Ovary (tissue), 9 donors: ENCODE measurements around the gene SPRED1. TPM values are rescaled to one million over a fixed set of nuclear protein-coding genes. Genes with fewer than 3 reads are reported as not detected.
"Not testable (repeated sequence)": the region's sequence is repeated elsewhere in the genome, so short reads cannot be mapped to it uniquely, and the experiment has no call there.

Experiments used
- DNase-seq, 5 donors: peaks; one replicate each; pipeline ENCODE4 v3.0.0-alpha.2; 2019 to 2020
- H3K27ac ChIP-seq, 2 donors: fragments of 200-600 bp; one replicate each; pipeline versions ENCODE4 v1.5.1 to v1.8.0; 2019 to 2022
- H3K27me3 ChIP-seq: fragments of 200-600 bp; one replicate; pipeline ENCODE4 v1.8.0; 2022
- H3K36me3 ChIP-seq: fragments of 200-600 bp; sonication (generic); one replicate; pipeline ENCODE4 v1.5.1; 2019
- H3K4me1 ChIP-seq: one replicate; pipeline ENCODE4 v1.8.1; 2013; ENCODE audit warnings: mild to moderate bottlenecking, moderate library complexity; ENCODE audit not compliant: insufficient read depth
- H3K4me3 ChIP-seq: fragments of 200-600 bp; sonication (generic); one replicate; pipeline ENCODE4 v1.5.1; 2017
- H3K9me3 ChIP-seq, 2 donors: fragments of 200-600 bp in 1 of 2; sonication (generic) in 1 of 2; one replicate each; pipeline versions ENCODE4 v1.5.1 to v1.8.1; 2013 to 2019; ENCODE audit warnings: mild to moderate bottlenecking in 1 of 2, moderate library complexity in 1 of 2
- EP300 ChIP-seq: sonication (generic); formaldehyde crosslinking; IDR thresholded peaks from one replicate; pipeline ENCODE4 v1.6.1; 2017; ENCODE audit warnings: antibody characterized with exemption
- POLR2A ChIP-seq: fragments of 450-650 bp; IDR thresholded peaks from one replicate; pipeline ENCODE4 v1.6.1; 2017; ENCODE audit warnings: antibody characterized with exemption, mild to moderate bottlenecking, moderate library complexity
- WGBS, 3 donors: extraction: QIAGEN DNeasy Blood & Tissue Kit in 1 of 3; methylation state at CpG; one replicate each; pipeline versions ENCODE4 v1.1.5 to v1.1.7; 2013 to 2017; 5-methylcytosine and 5-hydroxymethylcytosine counted together
- intact Hi-C, 4 donors: fragments of 100-400 bp; cut with DNase I; formaldehyde crosslinking; loops; one replicate each; pipeline versions ENCODE4 v1.11.0 to v1.15.1; 2022 to 2023
- polyA plus RNA-seq, 2 donors: library from polyadenylated mRNA; stranded (reverse); fragments of 200-250 nt in 1 of 2; fragments of 350-450 nt in 1 of 2; fragmentation: Illumina TruSeq in 1 of 2; extraction: RNeasy Lipid Tissue Mini Kit (QIAGEN cat#74804) in 1 of 2; gene quantifications; one replicate each; pipeline ENCODE4 v1.2.3, GENCODE V29; 2013 to 2014
- total RNA-seq, 7 donors: library from RNA; depleted of rRNA in 2 of 7; stranded (reverse); fragments of >200 nt in 2 of 7; fragmentation: NEBNext Ultra II Directional in 3 of 7; extraction: Animal tissue kit (Norgen Biotek cat#: 25700) in 3 of 7; gene quantifications; one replicate each; pipeline versions ENCODE4 v1.1.0 to v1.2.4, GENCODE V29; 2016 to 2023
- TF ChIP-seq, protein P1 (sequence below), 3 donors: fragments of 450-650 bp in 2 of 3; fragments of 200-600 bp in 1 of 3; IDR thresholded peaks; one replicate each; pipeline versions ENCODE4 v1.5.1 to v1.8.0; 2016 to 2022; ENCODE audit warnings: antibody characterized with exemption in 3 of 3, mild to moderate bottlenecking in 1 of 3
- donor health status: DM: no; HTN: no; CAD: no; lungs with moderate emphysema.
- donor health status: DM: no; HTN: no; CAD: no.
- donor health status: Bipolar disorder and iron deficiency.
- donor health status: DM: yes; HTN: yes; CAD: no.
- donor health status: DM: no; HTN: no; CAD: no.
- donor health status: DM: yes; HTN: yes; CAD: no.

Gene SPRED1
- total and polyA plus RNA-seq, 9 donors = 8.5 to 30.5 (median 20.4) TPM

DNA sequence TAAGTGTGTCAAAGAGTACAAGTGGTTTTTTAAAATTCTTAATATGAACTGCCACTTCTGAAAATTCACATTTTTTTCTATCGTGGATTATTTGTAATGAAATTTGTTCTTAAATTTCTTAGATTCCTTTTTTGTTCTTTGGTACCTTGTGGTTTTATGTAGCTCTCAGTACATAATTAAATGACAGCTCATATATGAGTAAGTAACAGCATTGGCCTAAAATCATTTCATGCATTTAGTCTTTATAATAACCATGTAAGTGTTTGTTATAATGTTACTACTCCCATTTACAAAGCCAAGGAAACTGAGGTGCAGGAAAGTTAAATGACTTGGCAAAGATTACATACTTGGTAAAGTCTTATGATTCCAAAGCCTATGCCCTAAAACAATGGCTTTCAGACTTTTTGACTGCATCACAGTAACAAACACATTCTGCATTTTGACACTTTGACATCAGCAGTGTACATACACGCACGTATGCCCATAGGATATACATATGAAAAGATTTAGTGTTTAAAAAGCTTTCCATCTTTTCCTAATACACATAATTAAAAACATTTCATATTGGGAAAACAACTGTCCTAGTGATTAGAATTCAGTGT, 14.9 kb downstream of the SPRED1 start:
- no peak overlapping the region for H3K4me3 ChIP-seq
- no peaks in the 10 kb centered on the region for H3K27me3 ChIP-seq
- H3K4me1 ChIP-seq = peaks cover 3% of the 10 kb centered on the region
- intact Hi-C loops = no loop called here
- no peaks in the 10 kb centered on the region for H3K9me3 ChIP-seq
- 61 to 66% (median 66%) methylated on average over 3 of the region's 3 CpGs for WGBS, 3 donors
- no peak for DNase-seq
- H3K36me3 ChIP-seq = no peaks in the 10 kb centered on the region
- no peak overlapping the region for H3K27ac ChIP-seq
- TF ChIP-seq, protein P1, sequence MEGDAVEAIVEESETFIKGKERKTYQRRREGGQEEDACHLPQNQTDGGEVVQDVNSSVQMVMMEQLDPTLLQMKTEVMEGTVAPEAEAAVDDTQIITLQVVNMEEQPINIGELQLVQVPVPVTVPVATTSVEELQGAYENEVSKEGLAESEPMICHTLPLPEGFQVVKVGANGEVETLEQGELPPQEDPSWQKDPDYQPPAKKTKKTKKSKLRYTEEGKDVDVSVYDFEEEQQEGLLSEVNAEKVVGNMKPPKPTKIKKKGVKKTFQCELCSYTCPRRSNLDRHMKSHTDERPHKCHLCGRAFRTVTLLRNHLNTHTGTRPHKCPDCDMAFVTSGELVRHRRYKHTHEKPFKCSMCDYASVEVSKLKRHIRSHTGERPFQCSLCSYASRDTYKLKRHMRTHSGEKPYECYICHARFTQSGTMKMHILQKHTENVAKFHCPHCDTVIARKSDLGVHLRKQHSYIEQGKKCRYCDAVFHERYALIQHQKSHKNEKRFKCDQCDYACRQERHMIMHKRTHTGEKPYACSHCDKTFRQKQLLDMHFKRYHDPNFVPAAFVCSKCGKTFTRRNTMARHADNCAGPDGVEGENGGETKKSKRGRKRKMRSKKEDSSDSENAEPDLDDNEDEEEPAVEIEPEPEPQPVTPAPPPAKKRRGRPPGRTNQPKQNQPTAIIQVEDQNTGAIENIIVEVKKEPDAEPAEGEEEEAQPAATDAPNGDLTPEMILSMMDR (IDR thresholded peaks at IDR 0.05) = no peak
- no peak for TF ChIP-seq EP300
- TF ChIP-seq POLR2A = no peak

DNA sequence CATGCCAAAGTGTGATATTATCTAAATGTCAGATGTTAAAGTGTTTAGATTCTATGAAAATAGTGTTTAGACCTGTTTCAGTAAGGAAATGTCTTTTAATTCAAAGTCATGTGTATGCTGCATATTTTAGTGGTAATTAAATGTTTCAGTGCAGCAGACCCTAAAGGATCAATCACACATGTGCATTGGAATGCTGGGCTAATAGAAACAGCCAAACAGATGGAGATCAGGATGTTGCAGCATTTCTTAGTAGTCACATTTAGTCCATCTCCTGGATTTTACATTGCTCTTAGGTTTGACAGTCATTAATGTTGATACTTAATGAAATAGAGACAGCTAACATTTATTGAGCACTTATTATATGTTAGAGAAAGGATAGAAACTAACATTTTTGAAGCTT, 18.5 kb downstream of the SPRED1 start:
- Histone ChIP-seq H3K36me3 (no peaks in the 10 kb centered on the region), H3K9me3 (no peaks in the 10 kb centered on the region), H3K27me3 (no peaks in the 10 kb centered on the region), H3K4me1 (peaks cover 4% of the 10 kb centered on the region), H3K27ac (no peak overlapping the region), H3K4me3 (no peak overlapping the region)
- intact Hi-C loops = loop anchor here in 1 of 4 donors (10.0 kb wide), 1 partner anchor 64 kb away; no protein-coding TSS in a partner anchor
- no peak for DNase-seq
- TF ChIP-seq POLR2A (no peak), EP300 (no peak)
- TF ChIP-seq, protein P1 (IDR thresholded peaks at IDR 0.05) = no peak

DNA sequence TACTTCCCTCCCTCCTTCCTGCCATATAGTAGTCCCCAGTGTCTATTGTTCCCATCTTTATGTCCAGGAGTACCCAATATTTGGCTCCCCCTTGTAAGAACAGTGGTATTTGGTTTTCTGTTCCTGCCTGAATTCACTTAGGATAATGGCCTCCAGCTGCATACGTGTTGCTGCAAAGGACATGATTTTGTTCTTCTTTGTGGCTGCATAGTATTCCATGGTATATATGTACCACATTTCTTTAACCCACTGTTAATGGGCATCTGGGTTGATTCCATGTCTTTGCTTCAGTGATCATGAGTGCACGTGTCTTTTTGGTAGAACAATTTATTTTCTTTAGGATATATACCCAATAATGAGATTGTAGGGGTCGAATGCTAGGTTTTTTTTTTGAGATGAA, 19.3 kb downstream of the SPRED1 start:
- DNase-seq = no peak
- H3K36me3 ChIP-seq = no peaks in the 10 kb centered on the region
- peaks cover 1% of the 10 kb centered on the region for H3K4me1 ChIP-seq
- H3K27me3 ChIP-seq = no peaks in the 10 kb centered on the region
- 95 to 97% (median 96%) methylated on average over 3 of the region's 3 CpGs for WGBS, 3 donors
- H3K27ac ChIP-seq = no peak overlapping the region
- no peaks in the 10 kb centered on the region for H3K9me3 ChIP-seq
- TF ChIP-seq EP300 (no peak), POLR2A (no peak)
- TF ChIP-seq, protein P1 (IDR thresholded peaks at IDR 0.05) = no peak
- no peak overlapping the region for H3K4me3 ChIP-seq
- intact Hi-C loops = loop anchor here in 1 of 4 donors (10.0 kb wide), 1 partner anchor 63 kb away; no protein-coding TSS in a partner anchor

DNA sequence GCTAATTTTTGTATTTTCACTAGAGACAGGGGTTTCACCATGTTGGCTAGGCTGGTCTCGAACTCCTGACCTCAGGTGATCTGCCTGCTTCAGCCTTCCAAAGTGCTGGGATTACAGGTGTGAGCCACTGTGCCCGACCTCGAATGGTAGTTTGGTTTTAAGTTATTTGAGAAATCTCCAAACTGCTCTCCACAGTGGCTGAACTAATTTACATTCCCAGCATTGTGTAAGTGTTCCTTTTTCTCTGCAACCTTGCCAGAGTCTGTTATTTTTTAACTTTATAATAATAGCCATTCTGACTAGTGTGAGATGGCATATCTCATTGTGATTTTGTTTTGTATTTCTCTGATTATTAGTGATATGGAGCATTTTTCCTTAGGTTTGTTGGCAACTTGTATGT, 19.8 kb downstream of the SPRED1 start:
- not testable (repeated sequence) for H3K9me3 ChIP-seq, H3K4me1 ChIP-seq
- intact Hi-C loops = loop anchor here in 1 of 4 donors (10.0 kb wide), 1 partner anchor 62 kb away; no protein-coding TSS in a partner anchor

DNA sequence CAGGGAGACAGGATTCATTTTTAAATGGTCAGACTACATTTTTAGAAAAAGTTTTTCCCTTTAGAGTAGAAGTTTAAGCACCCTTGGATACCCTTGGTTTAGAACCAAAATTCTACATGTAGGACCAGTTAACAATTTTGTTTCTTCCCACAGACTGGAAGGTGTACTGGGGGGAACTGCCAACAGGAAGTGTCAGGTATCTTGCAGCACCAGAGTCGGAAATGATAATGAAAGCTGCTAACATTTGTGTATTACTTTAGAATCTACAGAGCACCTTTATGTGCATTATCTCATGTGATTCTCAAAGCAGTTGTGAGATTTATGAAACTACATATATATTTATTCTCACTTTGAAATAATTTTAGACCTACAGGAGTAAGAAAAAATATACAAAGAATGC, 21.5 kb downstream of the SPRED1 start:
- no peak overlapping the region for H3K4me3 ChIP-seq

More for the DNA sequence above, 19.8 kb downstream of the SPRED1 start:
- not testable (repeated sequence) for H3K27ac ChIP-seq, H3K27me3 ChIP-seq, DNase-seq, H3K36me3 ChIP-seq, H3K4me3 ChIP-seq
- 59 to 72% (median 68%) methylated on average over 3 of the region's 3 CpGs for WGBS, 3 donors

More for the DNA sequence above, 21.5 kb downstream of the SPRED1 start:
- Histone ChIP-seq H3K27me3 (no peaks in the 10 kb centered on the region), H3K36me3 (no peaks in the 10 kb centered on the region), H3K4me1 (peaks cover 1% of the 10 kb centered on the region), H3K27ac (no peak overlapping the region), H3K9me3 (no peaks in the 10 kb centered on the region)
- no peak for DNase-seq
- 51 to 74% (median 59%) methylated on average over 1 of the region's 1 CpG for WGBS, 3 donors
- intact Hi-C loops = loop anchor here in 1 of 4 donors (10.0 kb wide), 1 partner anchor 61 kb away; no protein-coding TSS in a partner anchor
- TF ChIP-seq, protein P1 (IDR thresholded peaks at IDR 0.05) = no peak
- TF ChIP-seq POLR2A (no peak), EP300 (no peak)
